ENCODE data around the gene RAB5IF. TPM values are rescaled to one million over a fixed set of nuclear protein-coding genes. Genes with fewer than 3 reads are reported as not detected.

The RAB5IF gene
- total RNA-seq, 1 donor = 96.2 TPM

GRCh38 chr20:36654506-36654905 lies 48.9 kb downstream of the RAB5IF start:
- no peaks in the 10 kb centered on the region for H3K9me3 ChIP-seq (ENCODE audit: low read depth, low read length)
- no peaks in the 10 kb centered on the region for H3K27me3 ChIP-seq (ENCODE audit: insufficient read depth, low read length)
- no peak overlapping the region for H3K4me3 ChIP-seq (ENCODE audit: low read length)
- H3K4me1 ChIP-seq (ENCODE audit: insufficient read depth, low read length) = peaks cover 14% of the 10 kb centered on the region

- Histone ChIP-seq H3K4me3 (ENCODE audit: low read length) (no peak overlapping the region), H3K4me1 (ENCODE audit: insufficient read depth, low read length) (peaks cover 14% of the 10 kb centered on the region), H3K27me3 (ENCODE audit: insufficient read depth, low read length) (no peaks in the 10 kb centered on the region), H3K9me3 (ENCODE audit: low read depth, low read length) (no peaks in the 10 kb centered on the region)
Observed at GRCh38 chr20:36655004-36655403, 49.4 kb downstream of the RAB5IF start.

GRCh38 chr20:36656733-36657132 lies 51.2 kb downstream of the RAB5IF start:
- H3K4me1 ChIP-seq (ENCODE audit: insufficient read depth, low read length) = peaks cover 14% of the 10 kb centered on the region
- H3K9me3 ChIP-seq (ENCODE audit: low read depth, low read length) = no peaks in the 10 kb centered on the region
- H3K27me3 ChIP-seq (ENCODE audit: insufficient read depth, low read length) = no peaks in the 10 kb centered on the region
- no peak overlapping the region for H3K4me3 ChIP-seq (ENCODE audit: low read length)

GRCh38 chr20:36658300-36658699 lies 52.7 kb downstream of the RAB5IF start:
- H3K4me1 ChIP-seq (ENCODE audit: insufficient read depth, low read length) = peaks cover 23% of the 10 kb centered on the region
- H3K4me3 ChIP-seq (ENCODE audit: low read length) = no peak overlapping the region

More at GRCh38 chr20:36658300-36658699, 52.7 kb downstream of the RAB5IF start:
- H3K27me3 ChIP-seq (ENCODE audit: insufficient read depth, low read length) = no peaks in the 10 kb centered on the region
- no peaks in the 10 kb centered on the region for H3K9me3 ChIP-seq (ENCODE audit: low read depth, low read length)

Other genes with a start within 250 kb of the RAB5IF start
- 10.9 TPM for gene MYL9, start 64.3 kb upstream of the RAB5IF start, total RNA-seq
- 20.8 TPM for gene TGIF2, start 32.2 kb upstream of the RAB5IF start, total RNA-seq
- gene SLA2, start 40.4 kb downstream of the RAB5IF start, total RNA-seq = 25.3 TPM
- 19.0 TPM for gene NDRG3, start 140.3 kb downstream of the RAB5IF start, total RNA-seq
- gene DSN1, start 168.0 kb downstream of the RAB5IF start, total RNA-seq = 10.2 TPM